Type B pancreatic cell (in vitro differentiated cells): ENCODE results near the gene PLA1A. TPM values are rescaled to one million over a fixed set of nuclear protein-coding genes. Genes with fewer than 3 reads are reported as not detected.

Source experiments
- DNase-seq: peaks from one replicate; pipeline ENCODE4 v3.0.0; 2021; ENCODE audit warnings: mixed read lengths; ENCODE audit not compliant: unreplicated experiment; ENCODE audit errors: extremely low spot score
- H3K27ac Mint-ChIP-seq: 2 replicates; pipeline ENCODE4 v1.8.0; 2021; ENCODE audit warnings: mild to moderate bottlenecking, mixed read lengths
- H3K27me3 Mint-ChIP-seq: 2 replicates; pipeline ENCODE4 v1.8.0; 2021; ENCODE audit warnings: mixed read lengths
- H3K36me3 Mint-ChIP-seq: 2 replicates; pipeline ENCODE4 v1.8.0; 2021; ENCODE audit warnings: mixed read lengths
- H3K4me1 Mint-ChIP-seq: one replicate; pipeline ENCODE4 v1.8.0; 2021; ENCODE audit warnings: mixed read lengths; ENCODE audit not compliant: unreplicated experiment
- H3K4me3 Mint-ChIP-seq: 2 replicates; pipeline ENCODE4 v1.8.0; 2021; ENCODE audit warnings: mild to moderate bottlenecking, mixed read lengths
- H3K9me3 Mint-ChIP-seq: 2 replicates; pipeline ENCODE4 v1.8.0; 2021; ENCODE audit warnings: mixed read lengths
- total RNA-seq: library from RNA; stranded (reverse); gene quantifications from 2 replicates; pipeline ENCODE4 v1.2.1, GENCODE V29; 2021; ENCODE audit warnings: low replicate concordance
- TF ChIP-seq, protein P1 (sequence below): fragments of 200-600 bp; sonication (generic); conservative IDR thresholded peaks from 2 replicates; pipeline ENCODE4 v1.5.0; 2021; ENCODE audit warnings: antibody characterized with exemption, mild to moderate bottlenecking

Gene PLA1A
- total RNA-seq, 1 donor from 2014 or later = 1.6 TPM

DNA sequence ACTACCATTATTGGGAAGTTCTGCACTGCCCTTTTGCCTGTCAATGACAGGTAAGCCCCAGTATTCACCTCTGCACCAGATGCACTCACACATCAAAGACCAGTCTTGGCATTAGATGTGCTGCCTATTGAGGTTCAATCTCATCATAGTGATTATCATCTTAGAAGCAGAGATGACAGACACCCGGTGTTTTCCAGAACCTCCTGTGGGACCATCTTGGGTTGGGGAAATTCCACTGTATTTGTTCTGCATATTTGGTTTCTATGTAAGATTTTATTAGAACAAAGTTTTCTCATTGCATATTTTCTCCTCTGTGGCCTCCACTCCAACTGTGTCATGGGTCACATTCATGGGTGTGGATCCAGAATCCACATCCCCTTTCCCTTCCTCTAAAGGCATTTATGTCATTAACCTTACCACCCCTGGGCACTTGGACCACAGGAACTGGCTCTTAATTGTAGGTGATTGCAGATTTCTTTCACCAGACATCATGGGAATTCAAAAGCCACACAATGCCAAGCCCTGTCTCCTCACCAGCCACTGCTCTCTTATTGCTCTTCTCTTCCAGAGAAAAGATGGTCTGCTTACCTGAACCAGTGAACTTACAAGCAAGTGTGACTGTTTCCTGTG is 31.2 kb downstream of the PLA1A start:
- TF ChIP-seq, protein P1, sequence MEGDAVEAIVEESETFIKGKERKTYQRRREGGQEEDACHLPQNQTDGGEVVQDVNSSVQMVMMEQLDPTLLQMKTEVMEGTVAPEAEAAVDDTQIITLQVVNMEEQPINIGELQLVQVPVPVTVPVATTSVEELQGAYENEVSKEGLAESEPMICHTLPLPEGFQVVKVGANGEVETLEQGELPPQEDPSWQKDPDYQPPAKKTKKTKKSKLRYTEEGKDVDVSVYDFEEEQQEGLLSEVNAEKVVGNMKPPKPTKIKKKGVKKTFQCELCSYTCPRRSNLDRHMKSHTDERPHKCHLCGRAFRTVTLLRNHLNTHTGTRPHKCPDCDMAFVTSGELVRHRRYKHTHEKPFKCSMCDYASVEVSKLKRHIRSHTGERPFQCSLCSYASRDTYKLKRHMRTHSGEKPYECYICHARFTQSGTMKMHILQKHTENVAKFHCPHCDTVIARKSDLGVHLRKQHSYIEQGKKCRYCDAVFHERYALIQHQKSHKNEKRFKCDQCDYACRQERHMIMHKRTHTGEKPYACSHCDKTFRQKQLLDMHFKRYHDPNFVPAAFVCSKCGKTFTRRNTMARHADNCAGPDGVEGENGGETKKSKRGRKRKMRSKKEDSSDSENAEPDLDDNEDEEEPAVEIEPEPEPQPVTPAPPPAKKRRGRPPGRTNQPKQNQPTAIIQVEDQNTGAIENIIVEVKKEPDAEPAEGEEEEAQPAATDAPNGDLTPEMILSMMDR = no peak
- Mint-ChIP-seq H3K27ac (no peak overlapping the region), H3K36me3 (no peaks in the 10 kb centered on the region), H3K9me3 (no peaks in the 10 kb centered on the region), H3K27me3 (peaks cover 3% of the 10 kb centered on the region), H3K4me1 (peaks cover 24% of the 10 kb centered on the region), H3K4me3 (no peak overlapping the region)
- no peak for DNase-seq

DNA sequence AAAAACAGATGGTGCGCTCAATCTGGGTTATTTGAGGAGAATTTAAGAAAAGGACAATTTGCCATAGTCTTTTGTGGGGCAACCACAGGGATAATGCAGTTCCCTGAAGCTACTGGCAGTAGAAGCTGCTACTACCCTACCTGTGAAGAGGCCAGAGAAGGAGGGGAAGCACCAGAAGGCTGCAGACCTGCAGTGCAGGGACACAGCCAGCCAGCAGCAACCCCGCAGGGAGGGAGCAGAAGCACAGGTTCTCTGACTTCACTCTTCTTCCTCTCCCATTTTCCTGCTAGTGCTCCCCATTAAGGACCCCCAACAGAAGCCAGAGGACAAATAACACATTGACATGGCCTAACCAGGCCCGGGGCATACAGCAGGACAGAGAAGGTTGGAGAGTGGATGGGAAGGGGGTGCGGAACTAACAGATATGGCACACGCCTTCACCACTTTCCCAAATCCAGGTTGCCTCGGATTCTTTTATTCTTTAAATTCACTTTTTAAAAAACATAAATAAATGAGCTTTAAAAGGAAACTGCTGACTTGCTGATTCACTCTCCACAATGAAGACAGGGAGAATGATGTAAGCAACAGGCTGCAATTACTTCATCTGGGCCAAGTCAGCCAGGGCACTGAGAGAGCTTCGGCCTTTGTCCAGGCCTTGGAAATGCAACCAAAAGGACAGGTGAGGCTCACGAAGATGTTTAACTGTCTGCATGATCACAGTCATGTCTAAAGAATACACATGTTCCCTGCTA is 32.6 kb downstream of the PLA1A start:
- Mint-ChIP-seq H3K4me3 (no peak overlapping the region), H3K27me3 (peaks cover 3% of the 10 kb centered on the region), H3K9me3 (no peaks in the 10 kb centered on the region), H3K36me3 (no peaks in the 10 kb centered on the region), H3K4me1 (peaks cover 24% of the 10 kb centered on the region), H3K27ac (peak overlapping the region; percentile 58)
- DNase-seq = no peak
- TF ChIP-seq, protein P1 = no peak

DNA sequence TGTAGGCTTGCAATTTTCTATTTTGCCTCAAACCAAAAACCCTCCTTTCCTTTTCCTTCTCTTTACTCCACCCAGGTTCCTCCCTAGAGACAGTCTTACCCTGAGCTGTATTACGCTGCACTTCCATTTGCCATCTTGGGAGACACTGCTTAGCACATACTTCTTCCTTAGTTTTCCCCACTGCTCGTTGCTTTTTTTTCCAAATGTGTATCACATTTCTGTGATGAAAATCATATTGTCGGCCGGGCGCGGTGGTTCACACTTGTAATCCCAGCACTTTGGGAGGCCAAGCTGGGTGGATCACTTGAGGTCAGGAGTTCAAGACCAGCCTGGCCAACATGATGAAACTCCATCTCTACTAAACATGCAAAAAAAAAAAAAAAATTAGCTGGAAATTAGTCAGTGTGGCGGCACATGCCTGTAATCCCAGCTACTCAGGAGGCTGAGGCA is 33.2 kb downstream of the PLA1A start:
- no peak overlapping the region for H3K4me3 Mint-ChIP-seq
- no peak for DNase-seq
- peaks cover 3% of the 10 kb centered on the region for H3K27me3 Mint-ChIP-seq
- H3K27ac Mint-ChIP-seq = peak overlapping the region; percentile 58
- H3K9me3 Mint-ChIP-seq = no peaks in the 10 kb centered on the region
- peaks cover 21% of the 10 kb centered on the region for H3K4me1 Mint-ChIP-seq
- no peaks in the 10 kb centered on the region for H3K36me3 Mint-ChIP-seq
- TF ChIP-seq, protein P1 = no peak

DNA sequence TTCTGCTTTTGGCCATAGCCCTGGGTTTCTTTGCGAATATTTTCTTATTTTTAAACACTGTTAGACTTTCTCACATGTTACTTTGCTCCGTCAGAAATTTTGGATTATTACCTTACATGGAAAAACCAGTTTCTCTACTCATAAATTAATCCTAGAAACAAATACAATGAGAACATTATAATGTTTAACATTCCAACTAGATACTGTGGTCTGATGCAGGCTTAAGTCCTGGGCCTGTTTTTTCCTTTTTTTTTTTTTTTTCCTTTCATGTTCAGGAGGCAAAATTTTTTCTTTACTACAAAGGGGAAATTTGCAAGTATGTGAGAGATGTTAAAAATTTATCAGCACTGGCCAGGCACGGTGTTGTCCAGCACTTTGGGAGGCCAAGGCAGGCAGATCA is 33.8 kb downstream of the PLA1A start:
- H3K9me3 Mint-ChIP-seq = no peaks in the 10 kb centered on the region
- peaks cover 20% of the 10 kb centered on the region for H3K4me1 Mint-ChIP-seq
- TF ChIP-seq, protein P1 = no peak
- no peaks in the 10 kb centered on the region for H3K27me3 Mint-ChIP-seq
- peak overlapping the region; percentile 65 for H3K27ac Mint-ChIP-seq
- no peaks in the 10 kb centered on the region for H3K36me3 Mint-ChIP-seq
- no peak overlapping the region for H3K4me3 Mint-ChIP-seq
- DNase-seq = no peak

DNA sequence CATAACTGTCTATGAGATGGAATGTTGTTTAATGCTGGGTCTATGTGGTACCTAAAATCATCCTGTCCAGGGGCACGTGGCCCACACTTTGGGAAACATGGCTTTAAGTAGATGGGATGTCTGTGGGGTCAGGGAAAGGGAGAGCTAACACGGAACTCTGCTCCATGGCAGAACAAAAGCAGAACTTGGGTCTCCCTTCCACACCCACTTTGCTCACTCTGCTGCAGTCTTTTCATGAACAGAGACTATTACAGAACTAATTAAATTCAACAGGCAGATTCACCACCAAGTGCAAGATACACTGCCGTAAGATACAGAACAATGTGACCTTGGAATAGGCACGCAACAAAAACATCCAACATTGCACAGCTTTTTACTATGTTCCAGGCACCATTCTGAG is 34.5 kb downstream of the PLA1A start:
- H3K9me3 Mint-ChIP-seq = no peaks in the 10 kb centered on the region
- H3K27ac Mint-ChIP-seq = peak overlapping the region; percentile 18
- DNase-seq = no peak
- H3K4me1 Mint-ChIP-seq = peaks cover 20% of the 10 kb centered on the region
- TF ChIP-seq, protein P1 = no peak
- no peak overlapping the region for H3K4me3 Mint-ChIP-seq
- no peaks in the 10 kb centered on the region for H3K36me3 Mint-ChIP-seq
- H3K27me3 Mint-ChIP-seq = no peaks in the 10 kb centered on the region
